HG03196 (cell line): ENCODE data around the gene C2orf92.
"Not testable (repeated sequence)": the region's sequence is repeated elsewhere in the genome, so short reads cannot be mapped to it uniquely, and the experiment has no call there.

Experiments used
- ATAC-seq: cut with Tn5 transposase; IDR thresholded peaks from one replicate; pipeline ENCODE4 v1.9.1; 2021; ENCODE audit not compliant: unreplicated experiment

The C2orf92 gene

DNA sequence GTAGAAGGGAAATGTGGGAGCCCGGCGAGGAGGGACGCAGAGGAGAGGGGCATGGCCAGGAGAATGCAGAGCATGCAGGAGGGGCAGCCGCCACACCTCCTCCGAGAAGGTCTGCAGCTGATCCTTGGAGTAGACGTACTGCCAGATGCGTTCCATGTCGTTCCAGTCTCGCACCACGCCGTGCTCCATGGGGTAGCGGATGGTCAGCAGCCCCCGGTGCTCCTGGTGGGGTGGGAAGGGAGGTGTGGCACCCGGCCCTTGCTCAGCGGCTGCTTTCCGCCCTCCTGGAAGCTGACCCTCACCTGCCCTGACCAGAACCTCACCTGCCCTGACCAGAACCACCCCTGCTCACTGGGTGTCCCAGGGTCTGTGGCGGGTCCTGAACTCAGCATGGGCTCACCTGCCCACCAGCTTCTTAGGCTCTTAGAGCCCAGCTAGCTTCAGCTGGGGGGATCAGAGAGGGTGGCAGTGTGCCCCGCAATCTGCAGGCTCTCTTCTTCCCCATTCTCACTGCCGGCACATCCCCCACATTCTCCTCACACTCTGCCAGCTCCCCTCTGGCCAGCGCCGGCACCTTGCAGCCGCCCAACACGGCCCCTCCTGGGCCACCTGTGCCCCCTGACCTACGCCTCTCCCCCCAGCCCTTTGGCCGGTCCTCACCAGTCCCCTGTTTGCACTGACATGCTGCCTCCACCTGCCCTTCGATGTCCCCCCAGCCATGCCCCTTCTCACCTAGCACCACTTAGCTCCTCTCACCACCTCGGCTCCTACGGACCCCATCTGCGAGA, 10.1 kb upstream of the C2orf92 start:
- ATAC-seq = no peak

DNA sequence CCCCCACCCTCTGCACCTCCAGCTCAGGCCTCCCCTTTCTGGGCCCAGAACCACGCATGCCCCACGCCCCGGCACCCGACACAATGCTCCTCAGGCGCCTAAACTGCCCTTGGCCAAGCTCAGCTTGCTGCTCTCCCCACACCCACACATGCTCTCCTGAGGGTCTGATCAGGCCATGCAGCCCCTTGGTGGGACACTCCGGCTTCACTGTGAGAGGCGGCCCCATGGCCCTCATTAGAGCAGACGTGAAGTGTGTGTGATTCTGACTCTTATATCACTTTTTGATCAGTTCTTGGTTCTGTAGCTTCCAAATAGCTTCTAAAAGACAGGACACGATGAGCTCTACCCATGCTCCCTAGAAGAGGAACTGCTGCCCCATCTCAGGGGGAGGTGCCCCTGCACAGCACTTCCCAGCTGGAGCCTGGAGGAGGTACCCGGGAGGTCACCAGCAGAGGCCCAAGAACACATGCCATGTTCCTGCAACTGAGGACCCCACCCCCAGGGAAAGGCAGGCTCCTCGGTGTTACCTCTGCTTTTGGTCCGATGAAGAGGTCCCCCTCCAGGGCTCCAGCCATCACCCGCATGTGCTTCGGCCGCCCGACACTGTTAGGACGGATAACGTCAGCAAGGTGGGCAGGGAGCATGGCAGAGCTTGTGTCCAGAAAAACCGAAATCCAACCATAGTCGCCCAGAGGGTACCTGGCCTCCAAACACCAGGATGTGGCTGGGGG, 9.3 kb upstream of the C2orf92 start:
- no peak for ATAC-seq

DNA sequence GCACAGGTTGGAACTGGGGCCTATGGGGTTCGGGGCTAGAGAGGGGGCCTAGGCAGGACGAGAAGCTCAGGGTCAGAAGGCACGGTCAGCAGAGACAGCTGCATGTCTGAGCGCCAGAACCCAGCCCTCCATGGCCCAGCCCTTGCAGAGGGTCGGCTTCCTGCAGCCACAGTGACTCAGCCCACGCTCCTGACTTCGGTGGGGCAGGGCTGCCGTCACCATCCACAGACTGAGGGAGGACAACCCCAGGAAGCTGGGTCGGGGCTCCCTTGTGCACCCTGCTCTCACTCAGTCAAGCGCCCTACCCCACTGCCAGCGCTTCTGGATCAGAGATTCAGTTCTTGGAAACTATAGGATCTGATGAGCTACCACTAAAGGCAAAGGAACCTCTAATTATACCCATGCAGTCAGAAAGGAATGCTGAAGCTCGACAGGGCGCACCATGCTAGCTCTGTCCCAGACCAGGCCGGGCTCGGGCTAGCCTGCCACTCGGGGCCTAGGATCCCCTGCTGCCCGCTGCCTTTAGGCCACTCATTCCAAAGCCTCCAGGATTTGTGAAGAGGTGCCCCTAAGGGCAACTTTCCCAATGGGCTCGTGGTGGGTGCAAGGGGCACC, 8.6 kb upstream of the C2orf92 start:
- no peak for ATAC-seq

DNA sequence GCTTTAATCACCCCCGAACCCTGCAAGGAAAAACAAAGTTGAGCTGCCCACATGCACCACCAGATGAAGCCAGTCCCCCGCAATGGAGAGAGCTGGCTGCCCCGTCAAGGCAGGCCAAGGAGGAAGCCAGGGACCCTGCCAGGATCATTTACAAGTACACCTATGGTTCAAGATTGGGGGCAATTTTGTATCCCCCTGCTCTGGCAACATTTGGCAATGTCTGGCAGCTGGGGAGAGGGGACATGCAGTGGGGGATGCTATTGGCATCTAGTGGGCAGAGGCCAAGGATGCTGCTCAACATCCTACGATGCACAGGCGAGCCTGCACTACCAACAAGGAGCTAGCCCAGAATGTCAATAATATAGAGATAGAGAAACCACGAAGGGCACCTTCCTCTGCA, 7.6 kb upstream of the C2orf92 start:
- no peak for ATAC-seq

DNA sequence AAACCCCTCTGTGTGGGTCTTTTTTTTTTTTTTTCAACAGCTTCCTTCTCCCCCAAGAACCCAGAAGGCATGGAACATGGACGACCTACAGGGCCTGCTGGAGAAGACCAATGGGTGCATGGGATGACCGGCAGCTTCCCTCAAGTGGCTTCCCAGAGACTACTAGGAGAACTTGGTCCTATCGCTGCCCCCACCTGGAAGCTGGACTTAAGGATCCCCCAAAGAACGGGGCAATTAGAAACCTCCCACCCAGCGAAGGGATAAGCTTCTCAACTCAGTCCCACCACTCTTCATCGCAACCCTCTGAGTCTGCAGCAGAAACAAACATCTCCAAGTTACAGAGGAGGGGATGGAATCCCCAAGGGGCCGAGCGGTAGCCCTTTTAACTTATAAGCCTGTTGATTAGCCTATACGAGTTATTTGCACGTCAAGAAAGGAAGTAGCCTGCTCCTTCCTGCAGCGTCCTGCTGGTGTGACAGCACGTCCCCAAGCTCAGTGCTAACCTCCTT, 7.1 kb upstream of the C2orf92 start:
- ATAC-seq = no peak

DNA sequence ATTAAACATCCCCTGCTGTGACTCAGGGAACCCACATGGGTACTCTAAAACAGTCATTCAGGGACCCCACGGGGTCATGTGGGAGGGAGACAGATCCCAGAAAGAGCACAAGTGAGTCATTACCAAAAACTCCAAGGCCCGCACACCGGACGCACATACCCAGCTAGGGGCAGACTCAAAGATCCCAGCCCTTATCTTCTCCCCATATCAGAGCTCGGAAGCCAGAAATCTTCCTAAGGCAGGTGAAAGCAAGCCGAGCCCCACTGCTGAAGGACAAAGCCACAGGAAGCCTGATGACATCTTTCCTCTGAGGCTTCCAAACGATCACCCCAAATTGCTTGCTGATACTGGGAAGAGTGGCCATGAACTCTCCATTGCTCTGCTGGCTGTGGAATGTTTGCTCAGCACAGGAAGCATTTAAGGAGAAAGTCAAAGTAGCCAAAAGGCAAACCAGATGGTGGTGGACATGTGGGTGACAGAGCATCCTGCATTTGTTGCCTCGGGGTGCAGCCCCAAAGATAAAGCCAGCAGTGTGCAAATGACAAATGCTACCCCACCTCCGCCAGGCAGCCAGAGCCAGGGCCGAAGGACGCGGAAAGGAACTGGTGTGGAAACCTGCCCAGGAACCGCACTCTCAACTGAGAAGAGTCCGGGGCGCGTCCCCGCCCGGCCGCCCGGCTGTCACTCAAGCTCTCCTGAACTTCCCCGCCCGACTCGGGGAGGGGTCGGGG, 6.5 kb upstream of the C2orf92 start:
- ATAC-seq = peak; percentile 52

DNA sequence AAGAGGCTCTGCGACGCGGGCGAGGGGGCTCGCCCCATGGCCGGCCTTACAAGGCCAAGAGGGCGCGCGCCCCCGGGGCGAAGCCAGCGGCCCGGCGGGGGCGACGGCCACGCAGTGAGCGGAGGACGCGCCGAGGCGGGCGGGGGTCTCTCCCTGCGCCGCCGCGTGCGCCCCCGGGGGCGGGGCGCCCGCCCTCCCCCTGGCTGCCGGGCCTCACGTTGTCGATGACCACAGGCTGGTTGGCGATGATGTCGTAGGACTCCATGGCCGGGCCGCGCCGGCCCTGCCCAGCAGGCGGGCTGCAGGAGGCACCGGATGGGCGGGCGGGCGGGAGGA, 5.9 kb upstream of the C2orf92 start:
- no peak for ATAC-seq

DNA sequence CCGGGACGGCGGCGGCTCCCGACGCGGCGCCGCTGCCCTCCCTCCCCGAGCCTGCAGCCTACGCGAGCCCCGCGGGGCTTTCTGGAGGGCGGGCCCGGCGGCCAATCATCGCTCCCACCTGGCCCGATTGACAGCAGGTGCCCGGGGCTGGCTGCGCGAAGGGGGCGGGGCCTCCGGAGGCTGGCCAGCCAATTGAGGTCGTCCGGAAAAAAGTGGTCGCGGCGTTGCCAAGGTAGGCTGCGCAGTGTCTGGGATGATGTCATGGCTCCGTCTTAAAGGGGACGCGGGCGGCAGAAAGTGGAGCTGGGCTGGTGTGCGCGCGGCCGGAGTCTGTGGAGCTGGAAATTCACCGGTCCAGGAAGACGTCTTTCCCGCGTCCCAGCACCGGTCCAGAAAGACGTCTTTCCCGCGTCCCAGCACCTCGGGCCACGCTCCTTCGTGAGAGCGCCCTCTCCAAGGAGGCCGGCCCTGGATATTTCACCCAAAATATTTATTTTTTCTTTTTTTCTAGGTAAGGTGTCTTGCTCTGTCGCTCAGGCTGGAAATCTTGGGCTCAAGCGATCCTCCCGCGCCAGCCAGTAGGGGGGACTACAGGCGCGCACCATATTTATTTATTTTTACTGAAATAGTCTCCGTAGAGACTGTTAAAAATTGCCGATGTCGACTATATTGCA, 5.4 kb upstream of the C2orf92 start, which contains the start of gene ACTR1B:
ACTR1B (minus strand) TSS at position 83 of the 674 bp plus-strand sequence. CDS start 154 bp downstream, outside the sequence.
- peak; percentile 86 for ATAC-seq

- ATAC-seq = no peak
These were observed 4.9 kb upstream of the C2orf92 start for GRCh38 chr2:97664636-97664970.

DNA sequence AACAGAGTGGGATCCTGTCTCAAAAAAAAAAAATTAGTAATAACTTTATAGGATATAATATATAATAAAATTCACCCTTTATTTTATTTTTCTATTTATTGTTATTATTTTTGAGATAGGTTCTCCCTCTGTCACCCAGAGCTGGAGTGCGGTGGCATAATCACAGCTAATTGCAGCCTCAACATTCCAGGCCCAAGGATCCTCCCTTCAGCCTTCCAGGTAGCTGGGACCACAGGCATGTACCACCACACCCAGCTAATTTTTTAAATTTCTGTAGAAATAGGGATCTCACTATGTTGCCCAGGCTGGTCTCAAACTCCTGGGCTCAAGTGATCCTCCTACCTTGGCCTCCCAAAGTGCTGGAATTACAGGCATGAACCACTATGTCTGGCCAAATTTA, 958 bp downstream of the C2orf92 start:
- ATAC-seq = no peak

DNA sequence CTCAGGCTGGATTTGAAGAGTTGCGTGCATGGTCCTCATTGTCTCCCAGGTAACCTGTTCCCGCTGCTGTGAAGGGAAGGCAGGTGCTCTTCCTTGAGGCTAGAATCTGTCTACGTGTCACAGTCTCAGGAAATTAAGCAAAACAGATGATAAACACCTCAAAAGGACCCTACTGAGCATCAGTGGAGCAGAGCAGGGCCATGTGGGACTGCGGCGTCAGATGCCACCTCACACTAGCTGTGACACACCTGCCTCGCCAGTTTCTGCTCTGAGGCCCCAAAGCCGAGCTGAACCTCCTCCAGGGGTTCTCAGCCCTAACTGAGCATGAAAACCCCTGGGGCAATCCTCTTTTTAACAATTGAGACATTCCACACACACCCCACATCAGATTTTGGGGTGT, 2.0 kb downstream of the C2orf92 start:
- no peak for ATAC-seq

GRCh38 chr2:97672606-97673140, 3.2 kb downstream of the C2orf92 start:
- ATAC-seq = not testable (repeated sequence)

GRCh38 chr2:97673182-97673914, 3.8 kb downstream of the C2orf92 start:
- ATAC-seq = peak; percentile 13

- peak; percentile 50 for ATAC-seq
These were observed 4.4 kb downstream of the C2orf92 start for GRCh38 chr2:97673915-97674283.

DNA sequence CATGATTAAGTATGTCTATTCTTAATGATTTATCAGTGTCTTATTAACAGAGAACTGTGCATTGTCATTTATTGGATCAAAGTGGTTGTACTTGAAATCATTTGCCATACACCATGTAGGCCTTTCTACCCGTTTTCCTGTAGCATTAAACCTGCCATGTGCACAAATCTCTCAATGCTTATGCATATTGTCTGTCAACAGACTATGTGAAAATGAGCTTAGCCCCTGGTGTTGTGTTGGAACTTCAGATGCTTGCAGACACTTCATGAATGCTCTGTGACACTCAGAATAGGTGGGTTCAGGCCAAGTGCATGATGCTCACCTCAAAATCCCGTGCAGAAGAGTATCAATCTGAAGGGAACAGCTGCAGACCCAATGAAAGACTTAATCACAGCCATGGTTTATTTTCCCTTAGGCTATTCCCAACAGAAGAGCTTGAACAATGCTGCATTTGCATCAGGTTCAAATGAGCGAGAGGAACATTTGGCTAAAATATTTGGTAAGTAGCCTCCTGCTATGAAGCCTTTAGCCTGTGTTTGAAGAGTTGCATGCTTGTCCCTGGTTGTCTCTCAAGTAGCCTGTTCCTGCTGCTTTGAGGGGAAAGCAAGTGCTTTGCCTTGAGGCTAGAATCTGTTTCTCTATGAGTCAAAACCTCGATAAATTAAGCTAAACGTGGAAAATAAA, 6.1 kb downstream of the C2orf92 start:
- ATAC-seq = no peak

DNA sequence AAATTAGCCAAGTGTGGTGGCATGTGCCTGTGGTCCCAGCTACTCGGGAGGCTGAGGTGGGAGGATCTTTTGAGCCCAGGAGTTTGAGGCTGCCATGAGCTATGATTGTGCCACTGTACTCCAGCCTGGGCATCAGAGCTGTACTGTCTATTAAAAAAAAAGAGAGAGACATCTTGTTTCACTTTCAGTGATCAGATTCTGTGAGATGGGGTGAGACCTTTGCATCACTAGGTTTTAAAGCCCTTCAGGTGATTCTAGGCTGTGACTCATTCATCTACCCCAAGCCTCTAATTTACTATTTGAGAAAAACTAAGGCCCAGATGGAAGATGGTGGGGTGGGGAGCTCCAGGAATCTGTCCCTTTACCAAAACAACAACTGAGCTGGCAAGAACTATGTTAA, 7.1 kb downstream of the C2orf92 start:
- ATAC-seq = no peak

DNA sequence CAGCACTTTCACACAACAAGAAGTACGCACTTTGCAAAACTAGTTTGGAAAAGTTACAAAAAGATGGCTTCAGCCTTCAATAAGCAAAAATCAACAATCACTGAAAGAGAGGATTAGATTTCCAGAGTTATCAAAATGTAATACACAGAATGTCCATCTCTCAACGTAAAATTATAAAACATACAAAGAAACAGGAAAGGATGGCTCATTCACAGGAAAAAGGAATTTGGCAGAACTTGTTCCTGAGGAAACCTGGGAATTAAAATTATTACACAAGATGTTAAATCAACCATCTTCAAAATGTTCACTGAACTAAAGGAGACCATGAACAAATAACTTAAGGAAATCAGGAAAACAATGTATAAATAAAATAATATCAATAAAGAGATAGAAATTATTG, 8.0 kb downstream of the C2orf92 start:
- ATAC-seq = no peak

- no peak for ATAC-seq
These were observed 8.8 kb downstream of the C2orf92 start for GRCh38 chr2:97678298-97678697.

GRCh38 chr2:97687235-97687634, 17.7 kb downstream of the C2orf92 start:
- not testable (repeated sequence) for ATAC-seq
